Measurements from ENCODE around the gene LBX2.

- TF ChIP-seq CTCF (IDR thresholded peaks at IDR 0.05) (no peak), POLR2A (IDR thresholded peaks at IDR 0.05) (no peak)
Observed at GRCh38 chr2:74472945-74473258, 26.5 kb downstream of the LBX2 start.

Measured in uterus (tissue), 2 donors.